Measurements from ENCODE around the gene EDC4. TPM values are rescaled to one million over a fixed set of nuclear protein-coding genes. Genes with fewer than 3 reads are reported as not detected.

EDC4 gene
- total and polyA plus RNA-seq, 9 of the 15 experiments (the other 6 are each of a cell fraction or from before 2014, with no cell fraction given), result 1.1 to 131 (median 74.0) TPM

DNA sequence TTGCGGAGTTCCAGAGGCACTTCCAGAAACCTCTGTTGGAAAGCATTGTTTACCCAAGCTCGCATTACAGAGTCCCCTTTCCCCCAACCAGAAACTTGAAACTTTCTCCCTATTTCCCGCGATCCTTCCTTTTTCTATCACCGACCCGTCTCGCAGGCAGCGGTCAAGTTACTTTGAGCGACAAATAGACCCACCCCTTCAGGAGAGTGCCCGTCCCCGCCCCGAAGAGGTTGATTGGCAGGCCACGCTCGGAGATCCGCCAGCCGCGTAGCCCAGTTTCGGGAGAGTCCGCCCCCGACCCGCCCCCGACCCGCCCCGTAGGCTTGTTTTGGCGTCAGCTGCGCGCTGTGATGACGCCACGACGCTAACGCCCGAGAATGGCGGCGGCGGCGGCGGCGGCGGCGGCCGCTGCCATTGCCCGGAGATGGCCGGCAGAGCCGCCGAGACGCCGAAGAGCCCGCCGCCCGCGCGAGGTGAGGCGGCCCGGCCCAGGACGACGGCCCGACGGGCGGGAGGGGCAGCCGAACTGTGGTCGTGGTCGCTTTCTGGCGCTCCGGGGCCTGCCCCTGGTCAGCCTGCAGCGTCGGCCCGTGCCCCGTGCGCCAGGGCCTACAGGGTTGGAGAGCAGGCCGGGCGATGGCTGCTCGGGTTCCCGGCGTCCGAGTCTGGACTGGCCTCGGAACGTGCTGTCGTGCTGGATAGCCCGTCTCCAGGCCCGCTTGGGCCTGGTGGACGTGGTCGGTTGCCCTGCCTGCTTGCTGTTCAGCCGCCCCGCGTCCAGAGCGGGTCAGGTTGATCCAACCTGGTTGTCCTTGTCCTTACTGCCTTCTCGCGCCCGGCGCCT is 20.3 kb downstream of the EDC4 start, which contains the start of gene PSKH1 (continued):
- TF ChIP-seq MYC (IDR thresholded peaks at IDR 0.05; ENCODE audit: low read depth, low read length) (peak; percentile 62), MYC (CRISPR knock-in tag; IDR thresholded peaks at IDR 0.05; ENCODE audit: borderline replicate concordance, low read depth) (no peak), SMARCA5 (IDR thresholded peaks at IDR 0.05) (no peak), BHLHE40 (IDR thresholded peaks at IDR 0.05; ENCODE audit: low read length) (0 out of 2 replicates have a peak, but pooled peaks have one; percentile 27), MTA2 (IDR thresholded peaks at IDR 0.05; ENCODE audit: low read depth) (no peak), SIRT6 (IDR thresholded peaks at IDR 0.05; ENCODE audit: low read depth, low read length) (no peak), ELF4 (CRISPR knock-in tag; IDR thresholded peaks at IDR 0.05) (no peak), ZNF444 (CRISPR knock-in tag; IDR thresholded peaks at IDR 0.05) (no peak), ZNF232 (CRISPR knock-in tag; IDR thresholded peaks at IDR 0.05) (peak; percentile 30; the same call in 1 of the 2 replicates), RBM17 (IDR thresholded peaks at IDR 0.05; ENCODE audit: borderline replicate concordance, low read depth, low read length) (no peak), MAFF (IDR thresholded peaks at IDR 0.05; ENCODE audit: low read length) (no peak), BRD4 (IDR thresholded peaks at IDR 0.05) (peak; percentile 79; the same call in 1 of the 2 replicates)
- TF ChIP-seq, protein P1, sequence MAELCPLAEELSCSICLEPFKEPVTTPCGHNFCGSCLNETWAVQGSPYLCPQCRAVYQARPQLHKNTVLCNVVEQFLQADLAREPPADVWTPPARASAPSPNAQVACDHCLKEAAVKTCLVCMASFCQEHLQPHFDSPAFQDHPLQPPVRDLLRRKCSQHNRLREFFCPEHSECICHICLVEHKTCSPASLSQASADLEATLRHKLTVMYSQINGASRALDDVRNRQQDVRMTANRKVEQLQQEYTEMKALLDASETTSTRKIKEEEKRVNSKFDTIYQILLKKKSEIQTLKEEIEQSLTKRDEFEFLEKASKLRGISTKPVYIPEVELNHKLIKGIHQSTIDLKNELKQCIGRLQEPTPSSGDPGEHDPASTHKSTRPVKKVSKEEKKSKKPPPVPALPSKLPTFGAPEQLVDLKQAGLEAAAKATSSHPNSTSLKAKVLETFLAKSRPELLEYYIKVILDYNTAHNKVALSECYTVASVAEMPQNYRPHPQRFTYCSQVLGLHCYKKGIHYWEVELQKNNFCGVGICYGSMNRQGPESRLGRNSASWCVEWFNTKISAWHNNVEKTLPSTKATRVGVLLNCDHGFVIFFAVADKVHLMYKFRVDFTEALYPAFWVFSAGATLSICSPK (IDR thresholded peaks at IDR 0.05; ENCODE audit: borderline replicate concordance), result no peak
- TF ChIP-seq, protein P2, sequence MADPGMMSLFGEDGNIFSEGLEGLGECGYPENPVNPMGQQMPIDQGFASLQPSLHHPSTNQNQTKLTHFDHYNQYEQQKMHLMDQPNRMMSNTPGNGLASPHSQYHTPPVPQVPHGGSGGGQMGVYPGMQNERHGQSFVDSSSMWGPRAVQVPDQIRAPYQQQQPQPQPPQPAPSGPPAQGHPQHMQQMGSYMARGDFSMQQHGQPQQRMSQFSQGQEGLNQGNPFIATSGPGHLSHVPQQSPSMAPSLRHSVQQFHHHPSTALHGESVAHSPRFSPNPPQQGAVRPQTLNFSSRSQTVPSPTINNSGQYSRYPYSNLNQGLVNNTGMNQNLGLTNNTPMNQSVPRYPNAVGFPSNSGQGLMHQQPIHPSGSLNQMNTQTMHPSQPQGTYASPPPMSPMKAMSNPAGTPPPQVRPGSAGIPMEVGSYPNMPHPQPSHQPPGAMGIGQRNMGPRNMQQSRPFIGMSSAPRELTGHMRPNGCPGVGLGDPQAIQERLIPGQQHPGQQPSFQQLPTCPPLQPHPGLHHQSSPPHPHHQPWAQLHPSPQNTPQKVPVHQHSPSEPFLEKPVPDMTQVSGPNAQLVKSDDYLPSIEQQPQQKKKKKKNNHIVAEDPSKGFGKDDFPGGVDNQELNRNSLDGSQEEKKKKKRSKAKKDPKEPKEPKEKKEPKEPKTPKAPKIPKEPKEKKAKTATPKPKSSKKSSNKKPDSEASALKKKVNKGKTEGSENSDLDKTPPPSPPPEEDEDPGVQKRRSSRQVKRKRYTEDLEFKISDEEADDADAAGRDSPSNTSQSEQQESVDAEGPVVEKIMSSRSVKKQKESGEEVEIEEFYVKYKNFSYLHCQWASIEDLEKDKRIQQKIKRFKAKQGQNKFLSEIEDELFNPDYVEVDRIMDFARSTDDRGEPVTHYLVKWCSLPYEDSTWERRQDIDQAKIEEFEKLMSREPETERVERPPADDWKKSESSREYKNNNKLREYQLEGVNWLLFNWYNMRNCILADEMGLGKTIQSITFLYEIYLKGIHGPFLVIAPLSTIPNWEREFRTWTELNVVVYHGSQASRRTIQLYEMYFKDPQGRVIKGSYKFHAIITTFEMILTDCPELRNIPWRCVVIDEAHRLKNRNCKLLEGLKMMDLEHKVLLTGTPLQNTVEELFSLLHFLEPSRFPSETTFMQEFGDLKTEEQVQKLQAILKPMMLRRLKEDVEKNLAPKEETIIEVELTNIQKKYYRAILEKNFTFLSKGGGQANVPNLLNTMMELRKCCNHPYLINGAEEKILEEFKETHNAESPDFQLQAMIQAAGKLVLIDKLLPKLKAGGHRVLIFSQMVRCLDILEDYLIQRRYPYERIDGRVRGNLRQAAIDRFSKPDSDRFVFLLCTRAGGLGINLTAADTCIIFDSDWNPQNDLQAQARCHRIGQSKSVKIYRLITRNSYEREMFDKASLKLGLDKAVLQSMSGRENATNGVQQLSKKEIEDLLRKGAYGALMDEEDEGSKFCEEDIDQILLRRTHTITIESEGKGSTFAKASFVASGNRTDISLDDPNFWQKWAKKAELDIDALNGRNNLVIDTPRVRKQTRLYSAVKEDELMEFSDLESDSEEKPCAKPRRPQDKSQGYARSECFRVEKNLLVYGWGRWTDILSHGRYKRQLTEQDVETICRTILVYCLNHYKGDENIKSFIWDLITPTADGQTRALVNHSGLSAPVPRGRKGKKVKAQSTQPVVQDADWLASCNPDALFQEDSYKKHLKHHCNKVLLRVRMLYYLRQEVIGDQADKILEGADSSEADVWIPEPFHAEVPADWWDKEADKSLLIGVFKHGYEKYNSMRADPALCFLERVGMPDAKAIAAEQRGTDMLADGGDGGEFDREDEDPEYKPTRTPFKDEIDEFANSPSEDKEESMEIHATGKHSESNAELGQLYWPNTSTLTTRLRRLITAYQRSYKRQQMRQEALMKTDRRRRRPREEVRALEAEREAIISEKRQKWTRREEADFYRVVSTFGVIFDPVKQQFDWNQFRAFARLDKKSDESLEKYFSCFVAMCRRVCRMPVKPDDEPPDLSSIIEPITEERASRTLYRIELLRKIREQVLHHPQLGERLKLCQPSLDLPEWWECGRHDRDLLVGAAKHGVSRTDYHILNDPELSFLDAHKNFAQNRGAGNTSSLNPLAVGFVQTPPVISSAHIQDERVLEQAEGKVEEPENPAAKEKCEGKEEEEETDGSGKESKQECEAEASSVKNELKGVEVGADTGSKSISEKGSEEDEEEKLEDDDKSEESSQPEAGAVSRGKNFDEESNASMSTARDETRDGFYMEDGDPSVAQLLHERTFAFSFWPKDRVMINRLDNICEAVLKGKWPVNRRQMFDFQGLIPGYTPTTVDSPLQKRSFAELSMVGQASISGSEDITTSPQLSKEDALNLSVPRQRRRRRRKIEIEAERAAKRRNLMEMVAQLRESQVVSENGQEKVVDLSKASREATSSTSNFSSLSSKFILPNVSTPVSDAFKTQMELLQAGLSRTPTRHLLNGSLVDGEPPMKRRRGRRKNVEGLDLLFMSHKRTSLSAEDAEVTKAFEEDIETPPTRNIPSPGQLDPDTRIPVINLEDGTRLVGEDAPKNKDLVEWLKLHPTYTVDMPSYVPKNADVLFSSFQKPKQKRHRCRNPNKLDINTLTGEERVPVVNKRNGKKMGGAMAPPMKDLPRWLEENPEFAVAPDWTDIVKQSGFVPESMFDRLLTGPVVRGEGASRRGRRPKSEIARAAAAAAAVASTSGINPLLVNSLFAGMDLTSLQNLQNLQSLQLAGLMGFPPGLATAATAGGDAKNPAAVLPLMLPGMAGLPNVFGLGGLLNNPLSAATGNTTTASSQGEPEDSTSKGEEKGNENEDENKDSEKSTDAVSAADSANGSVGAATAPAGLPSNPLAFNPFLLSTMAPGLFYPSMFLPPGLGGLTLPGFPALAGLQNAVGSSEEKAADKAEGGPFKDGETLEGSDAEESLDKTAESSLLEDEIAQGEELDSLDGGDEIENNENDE (IDR thresholded peaks at IDR 0.05; ENCODE audit: low read depth, low read length), result no peak
